Nephron (organoid): Measurements from ENCODE around the gene PGM5.

ENCODE experiments used
- H3K27ac Mint-ChIP-seq, 3 experiments: 2 replicates each; pipeline ENCODE4 v1.8.0; 2020; ENCODE audit warnings: mixed read lengths in 3 of 3, mild to moderate bottlenecking in 2 of 3, moderate library complexity in 1 of 3
- H3K27me3 Mint-ChIP-seq: 2 replicates; pipeline ENCODE4 v1.8.0; 2021; ENCODE audit warnings: low read depth, mild to moderate bottlenecking, moderate library complexity, mixed read lengths
- H3K36me3 Mint-ChIP-seq: 2 replicates; pipeline ENCODE4 v1.8.0; 2020; ENCODE audit warnings: low read depth, mixed read lengths
- H3K4me1 Mint-ChIP-seq: 2 replicates; pipeline ENCODE4 v1.8.0; 2020; ENCODE audit warnings: mixed read lengths
- H3K4me3 Mint-ChIP-seq, 3 experiments: 2 replicates each; pipeline ENCODE4 v1.8.0; 2020; ENCODE audit warnings: mild to moderate bottlenecking in 3 of 3, mixed read lengths in 3 of 3, moderate library complexity in 2 of 3
- H3K9me3 Mint-ChIP-seq: 2 replicates; pipeline ENCODE4 v1.8.0; 2020; ENCODE audit warnings: mixed read lengths
- CTCF ChIP-seq, 3 experiments: fragments of 200-600 bp; sonication (generic); IDR thresholded peaks; one replicate each; pipeline ENCODE4 v1.5.0; 2021; ENCODE audit warnings: antibody characterized with exemption in 3 of 3; ENCODE audit not compliant: unreplicated experiment in 3 of 3

Gene PGM5

GRCh38 chr9:68513981-68514380, 157.6 kb downstream of the PGM5 start:
- Mint-ChIP-seq H3K36me3 (peaks cover 48% of the 10 kb centered on the region), H3K27ac (no peak overlapping the region), H3K4me1 (no peaks in the 10 kb centered on the region), H3K4me3 (no peak overlapping the region), H3K27me3 (no peaks in the 10 kb centered on the region), H3K9me3 (peaks cover 13% of the 10 kb centered on the region)
- TF ChIP-seq CTCF (IDR thresholded peaks at IDR 0.05; ENCODE audit: unreplicated experiment in 3 of 3) = no peak

GRCh38 chr9:68515326-68516017, 159.1 kb downstream of the PGM5 start:
- Mint-ChIP-seq H3K4me1 (no peaks in the 10 kb centered on the region), H3K27ac (no peak overlapping the region), H3K9me3 (peaks cover 13% of the 10 kb centered on the region), H3K4me3 (no peak overlapping the region), H3K36me3 (peaks cover 42% of the 10 kb centered on the region), H3K27me3 (no peaks in the 10 kb centered on the region)
- no peak for TF ChIP-seq CTCF (IDR thresholded peaks at IDR 0.05; ENCODE audit: unreplicated experiment in 3 of 3)

GRCh38 chr9:68522131-68522530, 165.7 kb downstream of the PGM5 start:
- Mint-ChIP-seq H3K27me3 (no peaks in the 10 kb centered on the region), H3K4me1 (peaks cover 5% of the 10 kb centered on the region), H3K36me3 (peaks cover 42% of the 10 kb centered on the region), H3K4me3 (no peak overlapping the region), H3K9me3 (peaks cover 13% of the 10 kb centered on the region), H3K27ac (no peak overlapping the region)
- TF ChIP-seq CTCF (IDR thresholded peaks at IDR 0.05; ENCODE audit: unreplicated experiment in 3 of 3) = no peak

- no peak for TF ChIP-seq CTCF (IDR thresholded peaks at IDR 0.05; ENCODE audit: unreplicated experiment in 3 of 3)
- Mint-ChIP-seq H3K36me3 (peaks cover 35% of the 10 kb centered on the region), H3K9me3 (peaks cover 7% of the 10 kb centered on the region), H3K27me3 (no peaks in the 10 kb centered on the region), H3K4me1 (peaks cover 5% of the 10 kb centered on the region), H3K4me3 (no peak overlapping the region), H3K27ac (no peak overlapping the region)
Observed at GRCh38 chr9:68522954-68523353, 166.5 kb downstream of the PGM5 start.

GRCh38 chr9:68523367-68523936, 167.0 kb downstream of the PGM5 start:
- no peaks in the 10 kb centered on the region for H3K27me3 Mint-ChIP-seq
- no peak for TF ChIP-seq CTCF (IDR thresholded peaks at IDR 0.05; ENCODE audit: unreplicated experiment in 3 of 3)
- peaks cover 30% of the 10 kb centered on the region for H3K36me3 Mint-ChIP-seq
- peaks cover 5% of the 10 kb centered on the region for H3K4me1 Mint-ChIP-seq
- peaks cover 3% of the 10 kb centered on the region for H3K9me3 Mint-ChIP-seq
- H3K27ac Mint-ChIP-seq = no peak overlapping the region
- H3K4me3 Mint-ChIP-seq = no peak overlapping the region

GRCh38 chr9:68530618-68531017, 174.2 kb downstream of the PGM5 start:
- H3K36me3 Mint-ChIP-seq = peaks cover 18% of the 10 kb centered on the region
- H3K4me1 Mint-ChIP-seq = peaks cover 38% of the 10 kb centered on the region
- H3K27me3 Mint-ChIP-seq = no peaks in the 10 kb centered on the region
- peak in 1 of 3 experiments; percentile 37 for TF ChIP-seq CTCF (IDR thresholded peaks at IDR 0.05; ENCODE audit: unreplicated experiment in 3 of 3)
- no peak overlapping the region for H3K4me3 Mint-ChIP-seq
- H3K27ac Mint-ChIP-seq = peak overlapping the region in 1 of 3 experiments; percentile 33
- no peaks in the 10 kb centered on the region for H3K9me3 Mint-ChIP-seq
